Fibroblast of the aortic adventitia (primary cell): Measurements from ENCODE around the gene PRSS16. TPM values are rescaled to one million over a fixed set of nuclear protein-coding genes. Genes with fewer than 3 reads are reported as not detected.

Experiments used
- DNase-seq: peaks from one replicate; pipeline ENCODE4 v3.0.0-alpha.2; 2010; ENCODE audit warnings: low read depth
- H3K4me3 ChIP-seq: 2 replicates; pipeline ENCODE4 v1.5.1; 2011; ENCODE audit warnings: low read depth, mild to moderate bottlenecking, control low read depth, low read length, moderate library complexity
- CTCF ChIP-seq: IDR thresholded peaks from 2 replicates; pipeline ENCODE4 v1.5.1; 2011; ENCODE audit warnings: mild to moderate bottlenecking, low read length, control low read depth, inconsistent platforms; ENCODE audit not compliant: insufficient read depth
- total RNA-seq: library from RNA; depleted of rRNA; stranded (reverse); fragments of >200 nt; gene quantifications from 2 replicates; pipeline ENCODE4 v1.2.3, GENCODE V29; 2012; ENCODE audit warnings: low replicate concordance

Gene PRSS16
- total RNA-seq, 1 donor = not detected

- H3K4me3 ChIP-seq = no peak overlapping the region
- no peak for TF ChIP-seq CTCF
- peak; percentile 48 for DNase-seq
Observed at GRCh38 chr6:27293436-27294098, 46.1 kb downstream of the PRSS16 start.

- DNase-seq = no peak
- TF ChIP-seq CTCF = no peak
- H3K4me3 ChIP-seq = no peak overlapping the region
Observed at GRCh38 chr6:27294409-27294808, 46.9 kb downstream of the PRSS16 start.

- no peak for TF ChIP-seq CTCF
- peak overlapping the region; percentile 65 for H3K4me3 ChIP-seq
- peak; percentile 73 for DNase-seq
Observed at GRCh38 chr6:27295301-27296079, 48.0 kb downstream of the PRSS16 start.

GRCh38 chr6:27296106-27296783 is 48.7 kb downstream of the PRSS16 start:
- peak; percentile 35 for DNase-seq
- peak overlapping the region; percentile 65 for H3K4me3 ChIP-seq
- no peak for TF ChIP-seq CTCF

GRCh38 chr6:27297484-27297856 is 50.0 kb downstream of the PRSS16 start:
- H3K4me3 ChIP-seq = no peak overlapping the region
- DNase-seq = no peak
- TF ChIP-seq CTCF = no peak

GRCh38 chr6:27297857-27298730 is 50.6 kb downstream of the PRSS16 start:
- no peak overlapping the region for H3K4me3 ChIP-seq
- TF ChIP-seq CTCF = no peak
- DNase-seq = peak; percentile 51
